GM12878 (cell line): ENCODE data around the gene COL25A1.

Experiments
- CBFB ChIP-seq: IDR thresholded peaks from 2 replicates; pipeline ENCODE4 v1.6.1; 2016; ENCODE audit warnings: antibody characterized with exemption, low read depth
- CBX5 ChIP-seq: sonication (generic); IDR thresholded peaks from 2 replicates; pipeline ENCODE4 v1.6.1; 2016; ENCODE audit warnings: low read depth, moderate library complexity, mild to moderate bottlenecking, inconsistent platforms
- CTCF ChIP-seq, 3 experiments: IDR thresholded peaks in 2 of 3; conservative IDR thresholded peaks in 1 of 3; 2 replicates each; pipeline ENCODE4 v1.5.1; 2011; ENCODE audit warnings: low read depth in 3 of 3, low read length in 3 of 3, mild to moderate bottlenecking in 3 of 3, control low read depth in 2 of 3, moderate library complexity in 2 of 3, inconsistent platforms in 1 of 3, mixed read lengths in 1 of 3; ENCODE audit not compliant: control insufficient read depth in 2 of 3, insufficient read depth in 1 of 3; ENCODE audit errors: extremely low read depth in 1 of 3
- IRF3 ChIP-seq: fragments of 450-650 bp; IDR thresholded peaks from 2 replicates; pipeline ENCODE4 v1.6.1; 2014; ENCODE audit warnings: mild to moderate bottlenecking
- NR2C2 ChIP-seq: IDR thresholded peaks from 2 replicates; pipeline ENCODE4 v1.6.1; 2011; ENCODE audit warnings: borderline replicate concordance, low read depth; ENCODE audit not compliant: control insufficient read depth, insufficient read length
- POLR2A ChIP-seq: IDR thresholded peaks from 2 replicates; pipeline ENCODE4 v1.6.1; 2011; ENCODE audit warnings: low read depth, mild to moderate bottlenecking, low read length
- POLR2AphosphoS5 ChIP-seq: IDR thresholded peaks from 2 replicates; pipeline ENCODE4 v1.6.1; 2011; ENCODE audit warnings: mild to moderate bottlenecking, low read length, inconsistent platforms
- SREBF2 ChIP-seq: IDR thresholded peaks from 2 replicates; pipeline ENCODE4 v1.6.1; 2012; ENCODE audit warnings: mild to moderate bottlenecking, low read length
- ZZZ3 ChIP-seq: IDR thresholded peaks from 2 replicates; pipeline ENCODE4 v1.6.1; 2011; ENCODE audit warnings: low read depth; ENCODE audit not compliant: control insufficient read depth, insufficient read length

- no peak for TF ChIP-seq CBFB
- TF ChIP-seq POLR2A = no peak
- no peak for TF ChIP-seq ZZZ3
- TF ChIP-seq CTCF (IDR thresholded peaks at IDR 0.05 in 2 of 3, conservative IDR thresholded peaks at IDR 0.05 in 1 of 3; ENCODE audit: control insufficient read depth in 2 of 3, extremely low read depth in 1 of 3, insufficient read depth in 1 of 3, low read depth in 3 of 3, low read length in 3 of 3) = no peak
- no peak for TF ChIP-seq SREBF2
- no peak for TF ChIP-seq NR2C2
- TF ChIP-seq POLR2AphosphoS5 = no peak
- no peak for TF ChIP-seq CBX5
- no peak for TF ChIP-seq IRF3
Measured at GRCh38 chr4:108788731-108789130, 513.7 kb downstream of the COL25A1 start.
